Measurements from ENCODE around the gene PTGIR. TPM values are rescaled to one million over a fixed set of nuclear protein-coding genes. Genes with fewer than 3 reads are reported as not detected.

The PTGIR gene
- total RNA-seq, 4 donors from 2014 or later, result 4.8 to 10.2 (median 7.9) TPM

- no peak for DNase-seq (ENCODE audit: low spot score)
- no peak for TF ChIP-seq CTCF (IDR thresholded peaks at IDR 0.05)
- no peak for ATAC-seq (ENCODE audit: low FRiP score)
These were observed 24.4 kb upstream of the PTGIR start for GRCh38 chr19:46648961-46649960.

- DNase-seq (ENCODE audit: low spot score), result no peak
- ATAC-seq (ENCODE audit: low FRiP score), result no peak
- no peak for TF ChIP-seq CTCF (IDR thresholded peaks at IDR 0.05)
These were observed 23.4 kb upstream of the PTGIR start for GRCh38 chr19:46648060-46648960.

GRCh38 chr19:46646402-46646801 is 21.5 kb upstream of the PTGIR start:
- no peak for ATAC-seq (ENCODE audit: low FRiP score)
- DNase-seq (ENCODE audit: low spot score), result no peak
- no peak for TF ChIP-seq CTCF (IDR thresholded peaks at IDR 0.05)

- DNase-seq (ENCODE audit: low spot score) (no peak), ATAC-seq (ENCODE audit: low FRiP score) (no peak)
- TF ChIP-seq CTCF (IDR thresholded peaks at IDR 0.05), result no peak
These were observed 19.8 kb upstream of the PTGIR start for GRCh38 chr19:46644720-46645119.

GRCh38 chr19:46640656-46641055 is 15.8 kb upstream of the PTGIR start:
- ATAC-seq (ENCODE audit: low FRiP score), result no peak
- DNase-seq (ENCODE audit: low spot score), result no peak
- TF ChIP-seq CTCF (IDR thresholded peaks at IDR 0.05), result no peak

- TF ChIP-seq CTCF (IDR thresholded peaks at IDR 0.05), result no peak
- DNase-seq (ENCODE audit: low spot score), result no peak
- ATAC-seq (ENCODE audit: low FRiP score), result peak; percentile 20
These were observed 14.7 kb upstream of the PTGIR start for GRCh38 chr19:46639358-46640182.

Measured in omental fat pad (tissue), 4 donors.